GM21360 (cell line): ENCODE data around the gene ANLN.
"Not testable (repeated sequence)": the region's sequence is repeated elsewhere in the genome, so short reads cannot be mapped to it uniquely, and the experiment has no call there.

ENCODE experiments used
- ATAC-seq: cut with Tn5 transposase; IDR thresholded peaks from one replicate; pipeline ENCODE4 v1.9.1; 2021; ENCODE audit warnings: mild to moderate bottlenecking, moderate library complexity; ENCODE audit not compliant: unreplicated experiment

The ANLN gene

GRCh38 chr7:36372156-36372555, 17.5 kb upstream of the ANLN start:
- ATAC-seq: no peak

GRCh38 chr7:36378555-36378954, 11.1 kb upstream of the ANLN start:
- ATAC-seq: not testable (repeated sequence)

- no peak for ATAC-seq
Measured at GRCh38 chr7:36379831-36380504, 9.7 kb upstream of the ANLN start.

- no peak for ATAC-seq
Measured at GRCh38 chr7:36381056-36381455, 8.6 kb upstream of the ANLN start.

- not testable (repeated sequence) for ATAC-seq
Measured at GRCh38 chr7:36383284-36383683, 6.4 kb upstream of the ANLN start.

- ATAC-seq: not testable (repeated sequence)
Measured at GRCh38 chr7:36385646-36386045, 4.0 kb upstream of the ANLN start.

- ATAC-seq: no peak
Measured at GRCh38 chr7:36387435-36388231, 2.0 kb upstream of the ANLN start.

GRCh38 chr7:36388423-36388822, 1.2 kb upstream of the ANLN start:
- ATAC-seq: no peak

- ATAC-seq: peak; percentile 29
Measured at GRCh38 chr7:36390199-36391090, 783 bp downstream of the ANLN start.

- ATAC-seq: peak; percentile 50
Measured at GRCh38 chr7:36391436-36392198, 2.0 kb downstream of the ANLN start.

GRCh38 chr7:36393826-36394225, 4.2 kb downstream of the ANLN start:
- ATAC-seq: no peak

- no peak for ATAC-seq
Measured at GRCh38 chr7:36395171-36395894, 5.7 kb downstream of the ANLN start.

GRCh38 chr7:36396150-36396549, 6.5 kb downstream of the ANLN start:
- ATAC-seq: no peak

- ATAC-seq: no peak
Measured at GRCh38 chr7:36400036-36400435, 10.4 kb downstream of the ANLN start.

GRCh38 chr7:36400606-36401005, 10.9 kb downstream of the ANLN start:
- ATAC-seq: no peak

- ATAC-seq: no peak
Measured at GRCh38 chr7:36403452-36403851, 13.8 kb downstream of the ANLN start.

- no peak for ATAC-seq
Measured at GRCh38 chr7:36404639-36405408, 15.2 kb downstream of the ANLN start.

- no peak for ATAC-seq
Measured at GRCh38 chr7:36405409-36405803, 15.7 kb downstream of the ANLN start.

- ATAC-seq: no peak
Measured at GRCh38 chr7:36406156-36406555, 16.5 kb downstream of the ANLN start.
